Measurements from ENCODE around the gene EOGT.

- TF ChIP-seq CTCF (IDR thresholded peaks at IDR 0.05; ENCODE audit: low read length) (no peak), EZH2 (optimal IDR thresholded peaks at IDR 0.05; ENCODE audit: low read depth, low read length) (no peak)
Observed at GRCh38 chr3:68999158-68999557, 14.3 kb downstream of the EOGT start.

Data from MM.1S (cell line).